Esophagus muscularis mucosa (tissue), 3 donors: ENCODE data around the gene MLC1.

Experiments
- POLR2A ChIP-seq: fragments of 450-650 bp; IDR thresholded peaks from one replicate; pipeline ENCODE4 v1.6.1; 2017; ENCODE audit warnings: antibody characterized with exemption, moderate library complexity, mild to moderate bottlenecking, low read depth
- POLR2AphosphoS5 ChIP-seq, 2 donors: sonication (generic); formaldehyde crosslinking; IDR thresholded peaks; one replicate each; pipeline ENCODE4 v1.6.1; 2017; ENCODE audit warnings: antibody characterized with exemption in 2 of 2
- TF ChIP-seq, protein P1 (sequence below), 3 experiments: fragments of 200-600 bp in 2 of 3; fragments of 450-650 bp in 1 of 3; sonication (generic) in 2 of 3; IDR thresholded peaks; one replicate each; pipeline ENCODE4 v1.5.1; 2017 to 2019; ENCODE audit warnings: antibody characterized with exemption in 3 of 3, mild to moderate bottlenecking in 2 of 3, moderate library complexity in 1 of 3

- TF ChIP-seq, protein P1, sequence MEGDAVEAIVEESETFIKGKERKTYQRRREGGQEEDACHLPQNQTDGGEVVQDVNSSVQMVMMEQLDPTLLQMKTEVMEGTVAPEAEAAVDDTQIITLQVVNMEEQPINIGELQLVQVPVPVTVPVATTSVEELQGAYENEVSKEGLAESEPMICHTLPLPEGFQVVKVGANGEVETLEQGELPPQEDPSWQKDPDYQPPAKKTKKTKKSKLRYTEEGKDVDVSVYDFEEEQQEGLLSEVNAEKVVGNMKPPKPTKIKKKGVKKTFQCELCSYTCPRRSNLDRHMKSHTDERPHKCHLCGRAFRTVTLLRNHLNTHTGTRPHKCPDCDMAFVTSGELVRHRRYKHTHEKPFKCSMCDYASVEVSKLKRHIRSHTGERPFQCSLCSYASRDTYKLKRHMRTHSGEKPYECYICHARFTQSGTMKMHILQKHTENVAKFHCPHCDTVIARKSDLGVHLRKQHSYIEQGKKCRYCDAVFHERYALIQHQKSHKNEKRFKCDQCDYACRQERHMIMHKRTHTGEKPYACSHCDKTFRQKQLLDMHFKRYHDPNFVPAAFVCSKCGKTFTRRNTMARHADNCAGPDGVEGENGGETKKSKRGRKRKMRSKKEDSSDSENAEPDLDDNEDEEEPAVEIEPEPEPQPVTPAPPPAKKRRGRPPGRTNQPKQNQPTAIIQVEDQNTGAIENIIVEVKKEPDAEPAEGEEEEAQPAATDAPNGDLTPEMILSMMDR (IDR thresholded peaks at IDR 0.05), result no peak
- no peak for TF ChIP-seq POLR2AphosphoS5 (IDR thresholded peaks at IDR 0.05)
- TF ChIP-seq POLR2A, result no peak
Observed at GRCh38 chr22:50072714-50073538, 12.3 kb downstream of the MLC1 start.
